Ishikawa (cell line): ENCODE measurements around the gene RBMS3.
A peak's percentile ranks its signal among the peaks of the same experiment; 100 is the strongest.

ENCODE experiments used
- CEBPB ChIP-seq: IDR thresholded peaks from 2 replicates; pipeline ENCODE4 v1.6.1; 2012
- CREB1 ChIP-seq: IDR thresholded peaks from 2 replicates; pipeline ENCODE4 v1.6.1; 2012; ENCODE audit warnings: low read depth
- EGR1 ChIP-seq: IDR thresholded peaks from 2 replicates; pipeline ENCODE4 v1.6.1; 2012
- EP300 ChIP-seq: IDR thresholded peaks from 2 replicates; pipeline ENCODE4 v1.6.1; 2012; ENCODE audit warnings: borderline replicate concordance
- FOXM1 ChIP-seq: IDR thresholded peaks from 2 replicates; pipeline ENCODE4 v1.6.1; 2012; ENCODE audit warnings: low read depth, borderline replicate concordance
- MAX ChIP-seq: IDR thresholded peaks from 2 replicates; pipeline ENCODE4 v1.6.1; 2012
- NFIC ChIP-seq: IDR thresholded peaks from 2 replicates; pipeline ENCODE4 v1.6.1; 2012
- RAD21 ChIP-seq: IDR thresholded peaks from 2 replicates; pipeline ENCODE4 v1.6.1; 2012; ENCODE audit warnings: low read depth
- REST ChIP-seq: IDR thresholded peaks from 2 replicates; pipeline ENCODE4 v1.6.1; 2012; ENCODE audit warnings: low read depth, mild to moderate bottlenecking
- TAF1 ChIP-seq: IDR thresholded peaks from 2 replicates; pipeline ENCODE4 v1.6.1; 2012; ENCODE audit warnings: low read depth, mild to moderate bottlenecking
- TCF12 ChIP-seq: IDR thresholded peaks from 2 replicates; pipeline ENCODE4 v1.6.1; 2012; ENCODE audit warnings: low read depth
- TEAD4 ChIP-seq: IDR thresholded peaks from 2 replicates; pipeline ENCODE4 v1.6.1; 2012
- YY1 ChIP-seq: IDR thresholded peaks from 2 replicates; pipeline ENCODE4 v1.6.1; 2012; ENCODE audit warnings: low read depth
- ZBTB7A ChIP-seq: IDR thresholded peaks from 2 replicates; pipeline ENCODE4 v1.6.1; 2012; ENCODE audit warnings: low read depth
- TF ChIP-seq, protein P1 (sequence below): IDR thresholded peaks from 2 replicates; pipeline ENCODE4 v1.6.1; 2012

The RBMS3 gene

GRCh38 chr3:29475305-29475840 lies 194.5 kb downstream of the RBMS3 start:
- TF ChIP-seq YY1 (no peak), MAX (no peak), EGR1 (no peak), FOXM1 (no peak), EP300 (no peak), RAD21 (no peak), CEBPB (no peak), REST (no peak), TAF1 (no peak)
- TF ChIP-seq, protein P1, sequence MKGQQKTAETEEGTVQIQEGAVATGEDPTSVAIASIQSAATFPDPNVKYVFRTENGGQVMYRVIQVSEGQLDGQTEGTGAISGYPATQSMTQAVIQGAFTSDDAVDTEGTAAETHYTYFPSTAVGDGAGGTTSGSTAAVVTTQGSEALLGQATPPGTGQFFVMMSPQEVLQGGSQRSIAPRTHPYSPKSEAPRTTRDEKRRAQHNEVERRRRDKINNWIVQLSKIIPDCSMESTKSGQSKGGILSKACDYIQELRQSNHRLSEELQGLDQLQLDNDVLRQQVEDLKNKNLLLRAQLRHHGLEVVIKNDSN: no peak

DNA sequence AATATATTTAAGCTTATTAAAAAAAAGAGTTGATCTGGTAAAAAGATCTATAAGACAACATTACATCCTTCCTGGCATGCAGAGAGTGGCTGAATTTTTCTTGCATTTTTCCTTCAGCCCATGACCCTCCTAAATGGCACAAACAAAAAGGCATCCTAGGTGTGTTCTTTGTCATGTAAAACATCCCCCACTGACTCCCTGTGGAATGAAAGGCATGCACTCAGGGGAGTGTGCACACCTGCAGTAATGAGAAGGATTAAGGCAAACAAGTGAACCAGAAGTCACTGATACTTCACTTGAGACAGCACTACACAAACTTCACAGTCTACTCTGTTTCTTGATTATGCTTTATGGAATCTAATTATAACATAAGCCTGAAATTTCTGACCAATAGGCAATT lies 195.0 kb downstream of the RBMS3 start:
- TF ChIP-seq, protein P1: no peak
- TF ChIP-seq CREB1 (no peak), EGR1 (no peak), YY1 (no peak), TEAD4 (peak; percentile 95), MAX (no peak), EP300 (peak; percentile 77; the same call in 1 of the 2 replicates), TAF1 (no peak), REST (no peak), FOXM1 (peak; percentile 74), CEBPB (no peak), TCF12 (peak; percentile 88), ZBTB7A (no peak), RAD21 (peak; percentile 18; the same call in 1 of the 2 replicates), NFIC (peak; percentile 57)

DNA sequence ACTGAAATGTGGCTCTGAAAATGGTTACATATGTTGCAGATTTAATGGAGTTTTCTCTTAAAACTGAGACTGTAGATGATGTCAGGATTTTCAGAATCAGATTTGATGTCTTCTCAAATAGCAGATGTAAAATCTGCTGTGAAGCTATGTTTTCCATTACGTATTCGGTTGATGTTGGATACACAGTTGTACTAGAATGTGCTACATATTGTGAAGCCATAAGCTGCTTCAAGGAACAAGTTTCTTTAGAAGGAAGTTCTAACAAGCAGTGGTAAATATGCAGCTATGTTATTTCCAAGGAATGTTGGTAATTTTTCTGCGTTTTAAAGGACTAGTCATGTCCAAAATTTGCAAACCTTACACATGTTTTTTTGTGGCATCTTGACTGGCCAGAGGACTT lies 197.7 kb downstream of the RBMS3 start:
- TF ChIP-seq TEAD4: no peak
- TF ChIP-seq, protein P1: no peak
- TF ChIP-seq TAF1: no peak
- TF ChIP-seq NFIC: no peak
- no peak for TF ChIP-seq REST
- TF ChIP-seq ZBTB7A: no peak
- no peak for TF ChIP-seq FOXM1
- TF ChIP-seq EGR1: no peak
- TF ChIP-seq TCF12: no peak
- no peak for TF ChIP-seq MAX

DNA sequence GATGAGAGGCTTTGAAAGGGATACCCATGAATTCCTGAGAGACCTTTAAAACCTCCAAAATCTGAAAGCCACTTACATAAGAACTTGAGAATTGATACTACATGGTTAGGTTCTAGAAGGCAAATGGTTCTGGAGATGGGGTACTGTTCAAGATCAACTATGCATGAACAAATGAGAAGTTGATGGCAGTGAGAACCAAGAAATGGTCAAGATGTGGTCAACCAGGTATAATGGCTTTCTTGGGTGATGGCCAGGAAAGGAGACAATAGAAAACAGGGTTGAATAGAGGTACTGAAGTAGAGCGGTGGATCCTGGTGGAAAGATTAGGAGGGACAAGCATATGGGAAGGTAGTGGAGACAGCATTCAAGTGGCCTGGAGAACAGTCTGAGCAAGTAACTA lies 200.4 kb downstream of the RBMS3 start:
- TF ChIP-seq TAF1 (no peak), REST (no peak), TCF12 (peak; percentile 83), FOXM1 (peak; percentile 81), TEAD4 (peak; percentile 80), NFIC (peak; percentile 92), EGR1 (no peak), CEBPB (0 out of 2 replicates have a peak, but pooled peaks have one; percentile 19), YY1 (peak; percentile 46; the same call in 1 of the 2 replicates), EP300 (peak; percentile 93), RAD21 (0 out of 2 replicates have a peak, but pooled peaks have one; percentile 9), ZBTB7A (no peak), CREB1 (no peak), MAX (no peak)
- TF ChIP-seq, protein P1: no peak
